ENCODE data around the gene TTC16. TPM values are rescaled to one million over a fixed set of nuclear protein-coding genes. Genes with fewer than 3 reads are reported as not detected.
A peak's percentile ranks its signal among the peaks of the same experiment; 100 is the strongest.

Gene TTC16
- total RNA-seq, 2 donors from 2014 or later, result 0.05 to 0.07 TPM

DNA sequence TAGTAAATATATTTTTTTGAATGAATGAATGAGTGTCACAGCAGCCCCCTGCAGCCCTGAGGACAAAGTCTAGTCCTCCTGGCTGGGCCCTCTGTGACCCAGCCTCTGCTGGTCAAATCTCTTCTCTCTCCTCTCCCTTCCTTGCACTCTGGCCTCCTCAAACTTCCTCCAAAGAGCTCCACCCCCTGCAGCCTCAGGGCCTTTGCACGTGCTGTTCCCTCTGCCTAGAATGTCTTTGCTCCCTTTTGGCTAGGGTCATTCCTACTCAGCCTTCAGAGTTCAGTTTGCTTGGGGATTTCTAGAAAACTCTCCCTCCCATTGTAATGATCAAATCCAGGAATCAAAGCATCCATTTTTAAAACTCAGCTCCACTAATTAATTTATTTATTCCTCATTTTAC lies 49.5 kb downstream of the TTC16 start:
- no peaks in the 10 kb centered on the region for H3K27me3 ChIP-seq
- H3K4me1 ChIP-seq, result peaks cover under 1% of the 10 kb centered on the region
- intact Hi-C loops (cut with DNase I), result no loop called here
- no peak for DNase-seq
- H3K27ac ChIP-seq, result no peak overlapping the region
- no peak overlapping the region for H3K9ac ChIP-seq (ENCODE audit: low read depth in 2 of 2, low read length in 2 of 2)
- TF ChIP-seq, protein P1, sequence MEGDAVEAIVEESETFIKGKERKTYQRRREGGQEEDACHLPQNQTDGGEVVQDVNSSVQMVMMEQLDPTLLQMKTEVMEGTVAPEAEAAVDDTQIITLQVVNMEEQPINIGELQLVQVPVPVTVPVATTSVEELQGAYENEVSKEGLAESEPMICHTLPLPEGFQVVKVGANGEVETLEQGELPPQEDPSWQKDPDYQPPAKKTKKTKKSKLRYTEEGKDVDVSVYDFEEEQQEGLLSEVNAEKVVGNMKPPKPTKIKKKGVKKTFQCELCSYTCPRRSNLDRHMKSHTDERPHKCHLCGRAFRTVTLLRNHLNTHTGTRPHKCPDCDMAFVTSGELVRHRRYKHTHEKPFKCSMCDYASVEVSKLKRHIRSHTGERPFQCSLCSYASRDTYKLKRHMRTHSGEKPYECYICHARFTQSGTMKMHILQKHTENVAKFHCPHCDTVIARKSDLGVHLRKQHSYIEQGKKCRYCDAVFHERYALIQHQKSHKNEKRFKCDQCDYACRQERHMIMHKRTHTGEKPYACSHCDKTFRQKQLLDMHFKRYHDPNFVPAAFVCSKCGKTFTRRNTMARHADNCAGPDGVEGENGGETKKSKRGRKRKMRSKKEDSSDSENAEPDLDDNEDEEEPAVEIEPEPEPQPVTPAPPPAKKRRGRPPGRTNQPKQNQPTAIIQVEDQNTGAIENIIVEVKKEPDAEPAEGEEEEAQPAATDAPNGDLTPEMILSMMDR (IDR thresholded peaks at IDR 0.05), result no peak
- H3K9me3 ChIP-seq, result no peaks in the 10 kb centered on the region
- H3K4me3 ChIP-seq, result no peak overlapping the region
- no peaks in the 10 kb centered on the region for H3K36me3 ChIP-seq

DNA sequence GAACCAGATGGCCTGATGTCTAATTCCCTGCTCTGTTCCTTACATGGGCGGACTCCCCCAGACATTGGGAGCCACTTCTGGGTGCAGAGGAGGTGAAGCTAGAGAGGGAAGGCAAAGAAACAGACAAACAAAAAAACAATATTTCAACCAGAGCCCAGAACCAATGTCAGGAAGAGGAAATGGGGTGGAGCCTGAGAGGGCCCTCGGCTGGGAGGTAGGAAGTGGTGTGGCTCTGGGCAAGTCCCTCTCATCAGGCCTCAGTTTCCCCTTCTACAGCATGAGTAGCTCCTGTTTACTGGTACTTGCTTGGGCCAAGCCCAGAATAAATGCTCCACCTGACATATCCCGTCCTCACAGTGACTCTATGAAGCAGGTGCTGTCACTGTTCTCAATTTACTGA lies 51.5 kb downstream of the TTC16 start:
- Histone ChIP-seq H3K4me3 (no peak overlapping the region), H3K9me3 (no peaks in the 10 kb centered on the region), H3K36me3 (no peaks in the 10 kb centered on the region), H3K27ac (peak overlapping the region; percentile 30), H3K4me1 (peaks cover 7% of the 10 kb centered on the region), H3K9ac (ENCODE audit: low read depth in 2 of 2, low read length in 2 of 2) (peak overlapping the region in 1 of 2 donors; percentile 23), H3K27me3 (no peaks in the 10 kb centered on the region)
- TF ChIP-seq, protein P1 (IDR thresholded peaks at IDR 0.05), result no peak
- no peak for DNase-seq
- intact Hi-C loops (cut with DNase I), result no loop called here

DNA sequence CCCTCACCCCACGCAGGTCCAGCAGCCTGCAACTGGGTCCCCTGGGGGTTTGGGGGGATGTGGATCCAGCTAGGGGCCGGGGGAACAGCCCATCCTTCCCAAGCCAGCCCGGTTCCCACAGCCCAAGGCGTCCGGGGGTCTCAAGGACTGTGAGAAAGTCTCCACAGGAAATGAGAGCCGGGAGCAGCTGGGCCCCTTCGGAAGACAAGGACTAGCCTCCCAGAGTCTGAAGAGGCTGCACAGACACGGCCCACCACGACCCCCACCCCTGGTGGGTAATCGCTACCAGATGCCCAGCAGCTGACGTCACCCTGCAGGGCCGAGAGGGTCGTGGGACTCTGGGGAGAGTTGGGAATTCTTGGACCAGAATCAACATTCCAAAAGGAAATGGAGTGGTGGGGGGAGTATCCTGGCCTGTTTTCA lies 52.0 kb downstream of the TTC16 start:
- Histone ChIP-seq H3K36me3 (no peaks in the 10 kb centered on the region), H3K27me3 (no peaks in the 10 kb centered on the region), H3K4me1 (peaks cover 7% of the 10 kb centered on the region), H3K9me3 (no peaks in the 10 kb centered on the region), H3K9ac (ENCODE audit: low read depth in 2 of 2, low read length in 2 of 2) (peak overlapping the region in 1 of 2 donors; percentile 23), H3K27ac (peak overlapping the region; percentile 30), H3K4me3 (no peak overlapping the region)
- intact Hi-C loops (cut with DNase I), result no loop called here
- TF ChIP-seq, protein P1 (IDR thresholded peaks at IDR 0.05), result no peak
- no peak for DNase-seq

DNA sequence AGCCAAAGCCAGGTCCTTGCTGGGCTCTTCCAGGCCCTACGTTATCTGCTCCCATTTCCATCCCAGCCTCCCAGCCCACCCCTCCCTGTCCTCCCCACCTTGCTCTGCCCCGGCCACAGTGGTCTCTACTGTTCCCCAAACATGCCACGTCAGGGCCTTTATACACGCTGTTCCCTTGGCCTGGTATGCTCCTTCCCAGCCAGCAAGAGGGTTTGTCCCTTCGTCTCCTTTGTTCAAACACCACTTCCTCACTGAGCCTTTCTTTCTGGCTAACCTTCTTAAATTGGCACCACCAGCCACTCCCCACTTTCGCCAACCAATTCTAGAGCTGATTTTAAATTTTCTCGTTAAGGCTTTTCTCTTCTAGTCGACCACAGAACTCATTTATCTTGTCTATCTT lies 52.8 kb downstream of the TTC16 start:
- H3K9ac ChIP-seq (ENCODE audit: low read depth in 2 of 2, low read length in 2 of 2), result no peak overlapping the region
- no peak for DNase-seq
- H3K4me1 ChIP-seq, result peaks cover 7% of the 10 kb centered on the region
- H3K27me3 ChIP-seq, result no peaks in the 10 kb centered on the region
- no peaks in the 10 kb centered on the region for H3K9me3 ChIP-seq
- no peak overlapping the region for H3K27ac ChIP-seq
- H3K36me3 ChIP-seq, result no peaks in the 10 kb centered on the region
- H3K4me3 ChIP-seq, result no peak overlapping the region
- intact Hi-C loops (cut with DNase I), result no loop called here
- TF ChIP-seq, protein P1 (IDR thresholded peaks at IDR 0.05), result no peak

DNA sequence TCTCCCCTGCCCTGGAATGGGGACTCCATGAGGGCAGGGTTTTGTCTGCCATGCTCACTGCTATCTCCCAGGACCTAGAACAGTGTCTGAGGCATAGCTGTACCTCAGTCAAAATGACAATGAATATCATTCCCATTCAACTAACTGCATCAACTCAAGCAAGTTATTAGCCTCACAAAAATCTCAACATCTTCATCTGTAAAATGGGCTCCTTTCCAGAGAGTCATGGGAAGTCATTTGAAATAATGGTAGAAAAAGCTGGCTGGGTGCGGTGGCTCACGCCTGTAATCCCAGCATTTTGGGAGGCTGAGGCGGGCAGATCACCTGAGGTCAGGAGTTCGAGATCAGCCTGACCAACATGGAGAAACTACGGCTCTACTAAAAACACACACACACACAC lies 53.2 kb downstream of the TTC16 start:
- H3K27me3 ChIP-seq, result no peaks in the 10 kb centered on the region
- intact Hi-C loops (cut with DNase I), result no loop called here
- H3K9ac ChIP-seq (ENCODE audit: low read depth in 2 of 2, low read length in 2 of 2), result no peak overlapping the region
- no peak overlapping the region for H3K4me3 ChIP-seq
- peaks cover 7% of the 10 kb centered on the region for H3K4me1 ChIP-seq
- no peak for DNase-seq
- no peaks in the 10 kb centered on the region for H3K9me3 ChIP-seq
- no peak overlapping the region for H3K27ac ChIP-seq
- TF ChIP-seq, protein P1 (IDR thresholded peaks at IDR 0.05), result no peak
- no peaks in the 10 kb centered on the region for H3K36me3 ChIP-seq

Data from colonic mucosa (tissue), 4 donors.